ENCODE measurements around the gene IFI44L. TPM values are rescaled to one million over a fixed set of nuclear protein-coding genes. Genes with fewer than 3 reads are reported as not detected.

Gene IFI44L
- total RNA-seq, 4 donors from 2014 or later = 0.57 to 4.6 (median 2.2) TPM

GRCh38 chr1:78633209-78633608, 13.0 kb downstream of the IFI44L start:
- Histone ChIP-seq H3K36me3 (no peaks in the 10 kb centered on the region), H3K4me1 (no peaks in the 10 kb centered on the region), H3K4me3 (no peak overlapping the region), H3K9me3 (no peaks in the 10 kb centered on the region), H3K27ac (no peak overlapping the region), H3K27me3 (no peaks in the 10 kb centered on the region)
- no peak for DNase-seq (ENCODE audit: low spot score in 2 of 2)
- WGBS = 90% methylated on average over 4 of the region's 4 CpGs
- TF ChIP-seq POLR2AphosphoS5 (IDR thresholded peaks at IDR 0.05) (no peak), EP300 (IDR thresholded peaks at IDR 0.05) (no peak), POLR2A (IDR thresholded peaks at IDR 0.05) (no peak), CTCF (IDR thresholded peaks at IDR 0.05) (no peak)

- Histone ChIP-seq H3K9me3 (peaks cover 6% of the 10 kb centered on the region), H3K36me3 (no peaks in the 10 kb centered on the region), H3K27ac (no peak overlapping the region), H3K4me1 (no peaks in the 10 kb centered on the region), H3K4me3 (no peak overlapping the region), H3K27me3 (no peaks in the 10 kb centered on the region)
- no peak for DNase-seq (ENCODE audit: low spot score in 2 of 2)
- 89% methylated on average over 1 of the region's 1 CpG for WGBS
- no peak for TF ChIP-seq POLR2A (IDR thresholded peaks at IDR 0.05)
- TF ChIP-seq EP300 (IDR thresholded peaks at IDR 0.05) = no peak
Measured at GRCh38 chr1:78640462-78640861, 20.2 kb downstream of the IFI44L start.

GRCh38 chr1:78641558-78641957, 21.3 kb downstream of the IFI44L start:
- Histone ChIP-seq H3K4me3 (no peak overlapping the region), H3K36me3 (no peaks in the 10 kb centered on the region), H3K4me1 (no peaks in the 10 kb centered on the region), H3K27ac (no peak overlapping the region), H3K9me3 (peaks cover 6% of the 10 kb centered on the region), H3K27me3 (no peaks in the 10 kb centered on the region)
- DNase-seq (ENCODE audit: low spot score in 2 of 2) = no peak
- TF ChIP-seq EP300 (IDR thresholded peaks at IDR 0.05) = no peak
- no peak for TF ChIP-seq POLR2A (IDR thresholded peaks at IDR 0.05)
- no peak for TF ChIP-seq POLR2AphosphoS5 (IDR thresholded peaks at IDR 0.05)
- 93% methylated on average over 4 of the region's 4 CpGs for WGBS

- Histone ChIP-seq H3K36me3 (no peaks in the 10 kb centered on the region), H3K4me1 (peaks cover 8% of the 10 kb centered on the region), H3K4me3 (no peak overlapping the region), H3K27ac (no peak overlapping the region), H3K9me3 (peaks cover 6% of the 10 kb centered on the region), H3K27me3 (no peaks in the 10 kb centered on the region)
- DNase-seq (ENCODE audit: low spot score in 2 of 2) = no peak
- TF ChIP-seq POLR2A (IDR thresholded peaks at IDR 0.05) = no peak
- WGBS = 57% methylated on average over 1 of the region's 1 CpG
Measured at GRCh38 chr1:78645723-78646122, 25.5 kb downstream of the IFI44L start.

GRCh38 chr1:78647238-78647637, 27.0 kb downstream of the IFI44L start:
- 89% methylated on average over 1 of the region's 1 CpG for WGBS
- TF ChIP-seq POLR2A (IDR thresholded peaks at IDR 0.05) (no peak), EP300 (IDR thresholded peaks at IDR 0.05) (no peak), POLR2AphosphoS5 (IDR thresholded peaks at IDR 0.05) (no peak), CTCF (IDR thresholded peaks at IDR 0.05) (no peak)
- DNase-seq (ENCODE audit: low spot score in 2 of 2) = no peak
- peaks cover 14% of the 10 kb centered on the region for H3K4me1 ChIP-seq
- no peak overlapping the region for H3K4me3 ChIP-seq
- H3K36me3 ChIP-seq = no peaks in the 10 kb centered on the region
- H3K27ac ChIP-seq = no peak overlapping the region
- H3K27me3 ChIP-seq = no peaks in the 10 kb centered on the region
- H3K9me3 ChIP-seq = peaks cover 6% of the 10 kb centered on the region

- Histone ChIP-seq H3K27ac (peak within 1 kb of the TSS; percentile 36), H3K9me3 (no peaks in the 10 kb centered on the region), H3K4me3 (peak within 1 kb of the TSS; percentile 41), H3K36me3 (no peaks in the 10 kb centered on the region), H3K4me1 (peaks cover 15% of the 10 kb centered on the region), H3K27me3 (no peaks in the 10 kb centered on the region)
- peak; percentile 84 to 87 for DNase-seq (ENCODE audit: low spot score in 2 of 2)
- TF ChIP-seq EP300 (IDR thresholded peaks at IDR 0.05) = no peak
- no peak for TF ChIP-seq CTCF (IDR thresholded peaks at IDR 0.05)
- no peak for TF ChIP-seq POLR2AphosphoS5 (IDR thresholded peaks at IDR 0.05)
- TF ChIP-seq POLR2A (IDR thresholded peaks at IDR 0.05) = peak in 1 of 2 donors; percentile 25
Measured at GRCh38 chr1:78649628-78650027, 29.4 kb downstream of the IFI44L start, which contains the start of gene IFI44. TSS of gene IFI44 (plus strand) at chr1:78649831. CDS start at chr1:78650196, 365 bp downstream.

- TF ChIP-seq POLR2A (IDR thresholded peaks at IDR 0.05) (no peak), CTCF (IDR thresholded peaks at IDR 0.05) (no peak), POLR2AphosphoS5 (IDR thresholded peaks at IDR 0.05) (no peak), EP300 (IDR thresholded peaks at IDR 0.05) (no peak)
- peak overlapping the region; percentile 36 for H3K27ac ChIP-seq
Measured at GRCh38 chr1:78650114-78650660, 29.9 kb downstream of the IFI44L start.

More at GRCh38 chr1:78650114-78650660, 29.9 kb downstream of the IFI44L start:
- no peak for DNase-seq (ENCODE audit: low spot score in 2 of 2)
- peak overlapping the region; percentile 41 for H3K4me3 ChIP-seq
- 46% methylated on average over 6 of the region's 6 CpGs for WGBS
- H3K27me3 ChIP-seq = no peaks in the 10 kb centered on the region
- H3K36me3 ChIP-seq = no peaks in the 10 kb centered on the region
- H3K9me3 ChIP-seq = no peaks in the 10 kb centered on the region
- peaks cover 15% of the 10 kb centered on the region for H3K4me1 ChIP-seq

Data from suprapubic skin (tissue), 4 donors.